BE2C (cell line): Measurements from ENCODE around the gene HMX2.

Source experiments
- DNase-seq: peaks from one replicate; pipeline ENCODE4 v3.0.0-alpha.2; 2020
- H3K27me3 ChIP-seq: fragments of 250-450 bp; sonication (Bioruptor Pico); 2 replicates; pipeline ENCODE4 v1.5.1; 2020; ENCODE audit warnings: mild to moderate bottlenecking
- H3K36me3 ChIP-seq: fragments of 250-450 bp; sonication (Bioruptor Pico); 2 replicates; pipeline ENCODE4 v1.5.1; 2020; ENCODE audit warnings: mild to moderate bottlenecking
- H3K4me1 ChIP-seq: fragments of 250-450 bp; sonication (Bioruptor Pico); 2 replicates; pipeline ENCODE4 v1.5.1; 2020
- H3K4me3 ChIP-seq: 2 replicates; pipeline ENCODE4 v1.5.1; 2011; ENCODE audit warnings: low read depth, low read length
- H3K9me3 ChIP-seq: fragments of 250-450 bp; sonication (Bioruptor Pico); 2 replicates; pipeline ENCODE4 v1.5.1; 2020
- CTCF ChIP-seq: IDR thresholded peaks from 2 replicates; pipeline ENCODE4 v1.5.1; 2012; ENCODE audit warnings: mild to moderate bottlenecking, low read depth, low read length

Gene HMX2

GRCh38 chr10:123132576-123133477, 15.1 kb upstream of the HMX2 start:
- Histone ChIP-seq H3K4me3 (no peak overlapping the region), H3K4me1 (no peaks in the 10 kb centered on the region), H3K36me3 (no peaks in the 10 kb centered on the region), H3K27me3 (peaks cover 98% of the 10 kb centered on the region), H3K9me3 (no peaks in the 10 kb centered on the region)
- TF ChIP-seq CTCF = peak; percentile 88
- DNase-seq = peak; percentile 85

- Histone ChIP-seq H3K4me1 (no peaks in the 10 kb centered on the region), H3K27me3 (peaks cover 99% of the 10 kb centered on the region), H3K9me3 (no peaks in the 10 kb centered on the region), H3K4me3 (no peak overlapping the region), H3K36me3 (no peaks in the 10 kb centered on the region)
- no peak for DNase-seq
- no peak for TF ChIP-seq CTCF
Observed at GRCh38 chr10:123133541-123134342, 14.2 kb upstream of the HMX2 start.

- Histone ChIP-seq H3K4me1 (no peaks in the 10 kb centered on the region), H3K27me3 (peaks cover 99% of the 10 kb centered on the region), H3K4me3 (no peak overlapping the region), H3K9me3 (no peaks in the 10 kb centered on the region), H3K36me3 (no peaks in the 10 kb centered on the region)
- no peak for DNase-seq
- TF ChIP-seq CTCF = no peak
Observed at GRCh38 chr10:123134343-123134914, 13.5 kb upstream of the HMX2 start.

GRCh38 chr10:123134915-123135414, 13.0 kb upstream of the HMX2 start:
- DNase-seq = no peak
- H3K36me3 ChIP-seq = no peaks in the 10 kb centered on the region
- no peaks in the 10 kb centered on the region for H3K4me1 ChIP-seq
- no peaks in the 10 kb centered on the region for H3K9me3 ChIP-seq
- H3K4me3 ChIP-seq = peak overlapping the region; percentile 26
- H3K27me3 ChIP-seq = peaks cover 99% of the 10 kb centered on the region
- TF ChIP-seq CTCF = no peak

- Histone ChIP-seq H3K36me3 (no peaks in the 10 kb centered on the region), H3K4me1 (no peaks in the 10 kb centered on the region), H3K9me3 (no peaks in the 10 kb centered on the region), H3K4me3 (peak within 1 kb of the TSS; percentile 26), H3K27me3 (peaks cover 99% of the 10 kb centered on the region)
- DNase-seq = no peak
- TF ChIP-seq CTCF = no peak
Observed at GRCh38 chr10:123135415-123136141, 12.4 kb upstream of the HMX2 start, which contains the start of gene HMX3. HMX3 (plus strand) TSS chr10:123135970; CDS start chr10:123136051, 81 bp downstream.
